H1 (cell line): ENCODE data around the gene SPIRE2. TPM values are rescaled to one million over a fixed set of nuclear protein-coding genes. Genes with fewer than 3 reads are reported as not detected.

Experiments
- CTCF ChIA-PET: fragments of 300-600 bp; sonication (Branson Sonifier 250); formaldehyde crosslinking; loops from one replicate; lab custom pipeline; 2021; ENCODE audit not compliant: partially characterized antibody; lab: Charles Lee
- POLR2A ChIA-PET: fragments of 300-600 bp; sonication (Branson Sonifier 250); formaldehyde crosslinking; loops from one replicate; lab custom pipeline; 2021; ENCODE audit warnings: inconsistent platforms; ENCODE audit not compliant: partially characterized antibody; lab: Charles Lee
- DNase-seq, 2 experiments: peaks; one replicate each; pipeline versions ENCODE4 v3.0.0 to v3.0.0-alpha.2; 2010 to 2022; ENCODE audit warnings: low spot score in 2 of 2, low read depth in 1 of 2, mixed read lengths in 1 of 2
- FAIRE-seq: peaks from 2 replicates; lab custom pipeline; 2011; peaks lifted over from hg19 to GRCh38; lab: Jason Lieb, UNC
- H2AFZ ChIP-seq: 2 replicates; pipeline ENCODE4 v1.8.1; 2012; ENCODE audit warnings: low read length, inconsistent platforms
- H2AK5ac ChIP-seq: 2 replicates; pipeline ENCODE4 v1.6.1; 2013; ENCODE audit warnings: low read depth, low read length
- H2BK120ac ChIP-seq: replicated peaks from 2 replicates; pipeline ENCODE3; 2013; ENCODE audit warnings: low read depth, low read length, inconsistent platforms
- H2BK12ac ChIP-seq: 2 replicates; pipeline ENCODE4 v1.6.1; 2013; ENCODE audit warnings: low read depth, low read length
- H2BK15ac ChIP-seq: 2 replicates; pipeline ENCODE4 v1.6.1; 2013; ENCODE audit warnings: low read length
- H2BK20ac ChIP-seq: 2 replicates; pipeline ENCODE4 v1.6.1; 2013; ENCODE audit warnings: low read length
- H2BK5ac ChIP-seq: 2 replicates; pipeline ENCODE4 v1.6.1; 2013; ENCODE audit warnings: low read depth, low read length
- H3K14ac ChIP-seq: 2 replicates; pipeline ENCODE4 v1.6.1; 2013; ENCODE audit warnings: inconsistent platforms; ENCODE audit not compliant: insufficient read length
- H3K18ac ChIP-seq: 2 replicates; pipeline ENCODE4 v1.6.1; 2013; ENCODE audit warnings: low read length; ENCODE audit errors: extremely low read depth
- H3K23ac ChIP-seq: 2 replicates; pipeline ENCODE4 v1.6.1; 2013; ENCODE audit warnings: inconsistent platforms; ENCODE audit not compliant: insufficient read length
- H3K23me2 ChIP-seq: 2 replicates; pipeline ENCODE4 v1.6.1; 2013; ENCODE audit warnings: low read depth, low read length
- H3K27ac ChIP-seq: 2 replicates; pipeline ENCODE4 v1.6.1; 2011; ENCODE audit warnings: low read depth, low read length, inconsistent platforms
- H3K27me3 ChIP-seq, 4 experiments: replicated peaks in 1 of 4; 1 replicate in 1 of 4; 2 replicates in 3 of 4; pipeline versions ENCODE4 v1.6.1 to v1.8.1; 2011 to 2013; ENCODE audit warnings: low read length in 3 of 4, mild to moderate bottlenecking in 3 of 4, inconsistent platforms in 2 of 4, mixed read lengths in 2 of 4, moderate library complexity in 1 of 4; ENCODE audit not compliant: control insufficient read depth in 3 of 4, insufficient read depth in 3 of 4; ENCODE audit errors: extremely low read depth in 1 of 4
- H3K36me3 ChIP-seq, 4 experiments: 2 replicates each; pipeline versions ENCODE4 v1.6.1 to v1.8.1; 2011 to 2013; ENCODE audit warnings: mild to moderate bottlenecking in 4 of 4, low read length in 3 of 4, moderate library complexity in 2 of 4, control low read depth in 1 of 4, inconsistent platforms in 1 of 4; ENCODE audit not compliant: insufficient read depth in 4 of 4, control insufficient read depth in 2 of 4
- H3K4ac ChIP-seq: replicated peaks from 2 replicates; pipeline ENCODE3; 2013; ENCODE audit warnings: low read length, low read depth, mixed read lengths, inconsistent platforms; ENCODE audit not compliant: insufficient read length
- H3K4me1 ChIP-seq, 4 experiments: replicated peaks in 1 of 4; 1 replicate in 1 of 4; 2 replicates in 3 of 4; pipeline versions ENCODE4 v1.6.1 to v1.8.1; 2011 to 2013; ENCODE audit warnings: low read length in 3 of 4, inconsistent platforms in 2 of 4, mixed read lengths in 1 of 4; ENCODE audit not compliant: insufficient read depth in 4 of 4, control insufficient read depth in 3 of 4
- H3K4me2 ChIP-seq, 2 experiments: 2 replicates each; pipeline versions ENCODE4 v1.6.1 to v1.8.1; 2011 to 2013; ENCODE audit warnings: low read depth in 2 of 2, low read length in 2 of 2, control low read depth in 1 of 2, inconsistent platforms in 1 of 2, mild to moderate bottlenecking in 1 of 2; ENCODE audit not compliant: insufficient read depth in 1 of 2
- H3K4me3 ChIP-seq, 4 experiments: fragments of 200-600, 300-600 bp in 1 of 4; sonication (generic), shearing (Covaris generic), sonication (Bioruptor Twin) in 1 of 4; 2 replicates each; pipeline versions ENCODE4 v1.5.1 to v1.8.1; 2011 to 2016; ENCODE audit warnings: low read length in 4 of 4, low read depth in 3 of 4, control low read depth in 2 of 4, inconsistent platforms in 2 of 4, mild to moderate bottlenecking in 2 of 4, mixed read lengths in 1 of 4, moderate library complexity in 1 of 4; ENCODE audit not compliant: insufficient read depth in 2 of 4; ENCODE audit errors: extremely low read depth in 1 of 4
- H3K56ac ChIP-seq: replicated peaks from 2 replicates; pipeline ENCODE3; 2013; ENCODE audit warnings: low read depth, mild to moderate bottlenecking, mixed read lengths, low read length, inconsistent platforms; ENCODE audit not compliant: insufficient read length
- H3K79me1 ChIP-seq: 2 replicates; pipeline ENCODE4 v1.6.1; 2013; ENCODE audit warnings: low read depth, low read length, control low read depth
- H3K79me2 ChIP-seq, 2 experiments: 2 replicates each; pipeline versions ENCODE4 v1.6.1 to v1.8.1; 2012 to 2013; ENCODE audit warnings: low read length in 2 of 2, mild to moderate bottlenecking in 2 of 2, inconsistent platforms in 1 of 2; ENCODE audit not compliant: insufficient read depth in 2 of 2, control insufficient read depth in 1 of 2
- H3K9ac ChIP-seq, 4 experiments: replicated peaks in 1 of 4; 1 replicate in 1 of 4; 2 replicates in 3 of 4; pipeline versions ENCODE4 v1.6.1 to v1.8.1; 2011 to 2013; ENCODE audit warnings: low read depth in 3 of 4, low read length in 3 of 4, control low read depth in 2 of 4, mild to moderate bottlenecking in 2 of 4, moderate library complexity in 2 of 4, inconsistent platforms in 1 of 4; ENCODE audit errors: extremely low read depth in 1 of 4
- H3K9me3 ChIP-seq, 2 experiments: 2 replicates each; pipeline versions ENCODE4 v1.6.1 to v1.8.1; 2012 to 2013; ENCODE audit warnings: mild to moderate bottlenecking in 2 of 2, moderate library complexity in 2 of 2, control low read depth in 1 of 2, inconsistent platforms in 1 of 2, low read depth in 1 of 2, low read length in 1 of 2, mixed read lengths in 1 of 2; ENCODE audit not compliant: insufficient read depth in 2 of 2
- H4K20me1 ChIP-seq, 2 experiments: replicated peaks in 1 of 2; 2 replicates each; pipeline versions ENCODE3 to v1.8.1; 2011 to 2013; ENCODE audit warnings: inconsistent platforms in 2 of 2, low read length in 2 of 2, mild to moderate bottlenecking in 1 of 2; ENCODE audit not compliant: insufficient read depth in 2 of 2, control insufficient read depth in 1 of 2
- H4K5ac ChIP-seq: 2 replicates; pipeline ENCODE4 v1.6.1; 2013; ENCODE audit warnings: low read length, low read depth, mixed read lengths, inconsistent platforms; ENCODE audit not compliant: insufficient read length
- H4K8ac ChIP-seq: 2 replicates; pipeline ENCODE4 v1.8.0; 2013; ENCODE audit warnings: mild to moderate bottlenecking, moderate library complexity, low read length, inconsistent platforms; ENCODE audit not compliant: insufficient read depth; ENCODE audit errors: extremely low read depth
- H4K91ac ChIP-seq: replicated peaks from 2 replicates; pipeline ENCODE3; 2013; ENCODE audit warnings: low read length, mixed read lengths, inconsistent platforms; ENCODE audit not compliant: insufficient read length
- ASH2L ChIP-seq: fragments of 200-600, 300-600 bp; sonication (generic); IDR thresholded peaks from one replicate; pipeline ENCODE4 v1.7.1; 2017; ENCODE audit warnings: low read length
- BCL11A ChIP-seq, 2 experiments: IDR thresholded peaks; one replicate each; pipeline ENCODE4 v1.6.1; 2011; ENCODE audit warnings: low read depth in 2 of 2, low read length in 2 of 2, mild to moderate bottlenecking in 2 of 2
- CEBPB ChIP-seq: IDR thresholded peaks from 2 replicates; pipeline ENCODE4 v1.6.1; 2012; ENCODE audit warnings: low read depth, low read length
- CREB1 ChIP-seq: IDR thresholded peaks from 2 replicates; pipeline ENCODE4 v1.6.1; 2012; ENCODE audit warnings: inconsistent platforms
- EGR1 ChIP-seq: IDR thresholded peaks from 2 replicates; pipeline ENCODE4 v1.6.1; 2011; ENCODE audit warnings: low read depth, low read length, borderline replicate concordance
- EP300 ChIP-seq, 2 experiments: IDR thresholded peaks; 1 replicate in 1 of 2; 2 replicates in 1 of 2; pipeline ENCODE4 v1.6.1; 2011 to 2012; ENCODE audit warnings: low read depth in 2 of 2, low read length in 2 of 2, mild to moderate bottlenecking in 2 of 2, borderline replicate concordance in 1 of 2, inconsistent platforms in 1 of 2, moderate library complexity in 1 of 2
- NANOG ChIP-seq: IDR thresholded peaks from 2 replicates; pipeline ENCODE4 v1.6.1; 2011; ENCODE audit warnings: low read length, low read depth, mild to moderate bottlenecking, inconsistent platforms; ENCODE audit not compliant: insufficient read depth, poor library complexity, severe bottlenecking
- RFX5 ChIP-seq: IDR thresholded peaks from 2 replicates; pipeline ENCODE4 v1.6.1; 2011; ENCODE audit warnings: low read depth, low read length, improper control_type of control experiment, borderline replicate concordance
- SP1 ChIP-seq: IDR thresholded peaks from 2 replicates; pipeline ENCODE4 v1.6.1; 2011; ENCODE audit warnings: low read depth, low read length
- SP4 ChIP-seq: IDR thresholded peaks from 2 replicates; pipeline ENCODE4 v1.6.1; 2012; ENCODE audit warnings: low read length, inconsistent platforms
- SRF ChIP-seq: IDR thresholded peaks from 2 replicates; pipeline ENCODE4 v1.6.1; 2011; ENCODE audit warnings: mild to moderate bottlenecking, low read depth, low read length, moderate library complexity
- TAF7 ChIP-seq: optimal IDR thresholded peaks from 2 replicates; pipeline ENCODE3; 2011; ENCODE audit warnings: low read depth, mild to moderate bottlenecking, inconsistent platforms, low read length, moderate library complexity, borderline replicate concordance
- WGBS, 2 experiments: shearing (Covaris generic) in 1 of 2; methylation state at CpG; one replicate each; pipeline versions ENCODE4 v1.1.6 to v1.1.7; 2013 to 2015; ENCODE audit warnings: low lambda C conversion rate in 2 of 2, mixed read lengths in 2 of 2, inconsistent platforms in 1 of 2, low coverage in 1 of 2, missing lambda C conversion rate in 1 of 2; ENCODE audit not compliant: insufficient replicate concordance in 2 of 2, insufficient coverage in 1 of 2, insufficient read length in 1 of 2; ENCODE audit errors: extremely low coverage in 1 of 2, missing lambda C conversion rate in 1 of 2; 5-methylcytosine and 5-hydroxymethylcytosine counted together
- polyA plus RNA-seq, 7 experiments: library from polyadenylated mRNA; depleted of rRNA in 3 of 7; stranded (reverse) in 5 of 7; unstranded in 2 of 7; fragments of >200 nt in 5 of 7; fragments of 200-250 nt in 2 of 7; gene quantifications; 1 replicate in 5 of 7; 2 replicates in 1 of 7; 4 replicates in 1 of 7; pipeline versions ENCODE4 v1.2.1 to v1.2.3, GENCODE V29; 2011 to 2013; ENCODE audit warnings: missing spikeins in 2 of 7, mixed read lengths in 2 of 7
- total RNA-seq: library from RNA; stranded (reverse); fragmentation: NEBNext Ultra II Directional; extraction: Animal tissue kit (Norgen Biotek cat#: 25700); gene quantifications from 2 replicates; pipeline ENCODE4 v1.2.1, GENCODE V29; 2021
- TF ChIP-seq, protein P1 (sequence below): IDR thresholded peaks from 2 replicates; pipeline ENCODE4 v1.6.1; 2012; ENCODE audit warnings: low read length, inconsistent platforms

SPIRE2 gene
- total and polyA plus RNA-seq, 2 of the 8 experiments (the other 6 are each of a cell fraction or from before 2014, with no cell fraction given) = 7.4 to 15.4 TPM

DNA sequence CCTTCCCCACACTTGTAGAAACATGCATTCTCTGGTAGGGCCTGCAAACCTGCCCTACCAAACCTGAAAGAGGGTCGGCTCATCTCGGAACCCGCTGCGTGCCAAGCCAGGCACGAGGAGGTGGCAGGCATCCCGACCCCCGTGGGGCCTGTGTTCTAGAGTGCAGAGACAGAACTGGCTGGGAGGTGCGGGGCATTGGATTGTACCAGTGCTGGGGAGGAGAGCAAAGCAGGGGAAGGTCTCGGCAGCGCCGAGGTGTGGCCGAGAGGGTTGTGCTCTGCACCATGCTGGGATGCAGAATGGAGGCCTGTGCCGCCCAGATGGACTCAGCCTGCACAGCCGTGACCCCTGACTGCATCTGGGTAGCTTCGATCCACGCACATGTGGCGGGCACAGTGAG is 72.6 kb downstream of the SPIRE2 start:
- Histone ChIP-seq H2BK15ac (no peak overlapping the region), H2BK5ac (no peak overlapping the region), H3K27me3 (no peaks in the 10 kb centered on the region), H3K4me1 (no peaks in the 10 kb centered on the region), H3K79me1 (no peaks in the 10 kb centered on the region), H3K23me2 (no peaks in the 10 kb centered on the region), H4K20me1 (peaks cover 0 to 6% of the 10 kb centered on the region in 2 experiments), H2AFZ (no peak overlapping the region), H2BK120ac (no peak overlapping the region), H3K14ac (no peak overlapping the region), H2BK20ac (no peak overlapping the region), H3K36me3 (peaks cover 5 to 28% (median 16%) of the 10 kb centered on the region in 4 experiments; a peak in 7 of 8 replicates), H3K27ac (no peak overlapping the region), H3K23ac (no peak overlapping the region), H4K8ac (no peak overlapping the region), H3K79me2 (no peaks in the 10 kb centered on the region), H3K56ac (no peak overlapping the region), H3K9ac (no peak overlapping the region), H3K9me3 (no peaks in the 10 kb centered on the region), H2AK5ac (no peak overlapping the region), H3K4me3 (no peak overlapping the region), H3K4me2 (no peak overlapping the region), H3K18ac (no peak overlapping the region), H3K4ac (no peak overlapping the region), H4K91ac (no peak overlapping the region), H4K5ac (no peak overlapping the region), H2BK12ac (no peak overlapping the region)
- WGBS, 2 experiments = 94% methylated on average over 16 of the region's 17 CpGs; no CpG with 5 or more reads in 1 of the 2 experiments
- no peak for DNase-seq
- no peak for FAIRE-seq
- CTCF ChIA-PET = interaction anchor here (3.7 kb wide), 1 partner anchor 9 kb away, joined by 14 read pairs; no protein-coding TSS in a partner anchor
- POLR2A ChIA-PET = interaction anchor here (1.3 kb wide), 1 partner anchor 21 kb away, joined by 4 read pairs; no protein-coding TSS in a partner anchor
- TF ChIP-seq CEBPB (no peak), ASH2L (no peak), RFX5 (no peak), EGR1 (no peak), CREB1 (no peak), NANOG (no peak), BCL11A (IDR thresholded peaks at IDR 0.05; ENCODE audit: low read depth in 2 of 2, low read length in 2 of 2) (no peak), SRF (no peak), TAF7 (no peak), EP300 (IDR thresholded peaks at IDR 0.05; ENCODE audit: borderline replicate concordance in 1 of 2, low read depth in 2 of 2, low read length in 2 of 2) (no peak), SP1 (no peak), SP4 (no peak)
- TF ChIP-seq, protein P1, sequence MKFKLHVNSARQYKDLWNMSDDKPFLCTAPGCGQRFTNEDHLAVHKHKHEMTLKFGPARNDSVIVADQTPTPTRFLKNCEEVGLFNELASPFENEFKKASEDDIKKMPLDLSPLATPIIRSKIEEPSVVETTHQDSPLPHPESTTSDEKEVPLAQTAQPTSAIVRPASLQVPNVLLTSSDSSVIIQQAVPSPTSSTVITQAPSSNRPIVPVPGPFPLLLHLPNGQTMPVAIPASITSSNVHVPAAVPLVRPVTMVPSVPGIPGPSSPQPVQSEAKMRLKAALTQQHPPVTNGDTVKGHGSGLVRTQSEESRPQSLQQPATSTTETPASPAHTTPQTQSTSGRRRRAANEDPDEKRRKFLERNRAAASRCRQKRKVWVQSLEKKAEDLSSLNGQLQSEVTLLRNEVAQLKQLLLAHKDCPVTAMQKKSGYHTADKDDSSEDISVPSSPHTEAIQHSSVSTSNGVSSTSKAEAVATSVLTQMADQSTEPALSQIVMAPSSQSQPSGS = no peak
